Fibroblast of lung (primary cell): ENCODE data around the gene RFX2. TPM values are rescaled to one million over a fixed set of nuclear protein-coding genes. Genes with fewer than 3 reads are reported as not detected.

Source experiments
- DNase-seq, 2 donors: peaks; one replicate each; pipeline versions ENCODE4 v3.0.0 to v3.0.0-alpha.2; 2010; ENCODE audit warnings: low read depth in 2 of 2
- H2AFZ ChIP-seq: 2 replicates; pipeline ENCODE4 v1.5.1; 2012; ENCODE audit warnings: low read length, control low read depth, inconsistent platforms
- H3K27ac ChIP-seq: 2 replicates; pipeline ENCODE4 v1.5.1; 2011; ENCODE audit warnings: low read length, control low read depth; ENCODE audit not compliant: insufficient read depth
- H3K27me3 ChIP-seq: 2 replicates; pipeline ENCODE4 v1.5.1; 2011; ENCODE audit warnings: mild to moderate bottlenecking, low read length; ENCODE audit not compliant: control insufficient read depth, insufficient read depth
- H3K36me3 ChIP-seq: 2 replicates; pipeline ENCODE4 v1.5.1; 2011; ENCODE audit warnings: low read length; ENCODE audit not compliant: control insufficient read depth, insufficient read depth
- H3K4me1 ChIP-seq: 2 replicates; pipeline ENCODE4 v1.5.1; 2011; ENCODE audit warnings: low read length; ENCODE audit not compliant: control insufficient read depth, insufficient read depth; ENCODE audit errors: extremely low read depth
- H3K4me2 ChIP-seq: 2 replicates; pipeline ENCODE4 v1.5.1; 2011; ENCODE audit warnings: low read length, control low read depth; ENCODE audit not compliant: insufficient read depth; ENCODE audit errors: extremely low read depth
- H3K4me3 ChIP-seq, 4 experiments: fragments of 200-600 bp in 1 of 4; sonication (generic) in 1 of 4; replicated peaks in 1 of 4; 2 replicates each; pipeline ENCODE4 v1.5.1; 2011 to 2016; ENCODE audit warnings: low read length in 4 of 4, low read depth in 3 of 4, mild to moderate bottlenecking in 3 of 4, control low read depth in 2 of 4, inconsistent platforms in 1 of 4, mixed read lengths in 1 of 4; ENCODE audit not compliant: insufficient read depth in 1 of 4; ENCODE audit errors: control extremely low read depth in 1 of 4
- H3K79me2 ChIP-seq: 2 replicates; pipeline ENCODE4 v1.5.1; 2012; ENCODE audit warnings: mild to moderate bottlenecking, low read length, inconsistent platforms; ENCODE audit not compliant: control insufficient read depth, insufficient read depth
- H3K9ac ChIP-seq: 2 replicates; pipeline ENCODE4 v1.5.1; 2011; ENCODE audit warnings: mild to moderate bottlenecking, low read length, control low read depth; ENCODE audit not compliant: insufficient read depth
- H3K9me3 ChIP-seq: 2 replicates; pipeline ENCODE4 v1.5.1; 2012; ENCODE audit warnings: low read depth, low read length; ENCODE audit not compliant: control insufficient read depth, insufficient read depth
- H4K20me1 ChIP-seq: 2 replicates; pipeline ENCODE4 v1.5.1; 2011; ENCODE audit warnings: low read length; ENCODE audit not compliant: control insufficient read depth, insufficient read depth; ENCODE audit errors: extremely low read depth
- EZH2 ChIP-seq: IDR thresholded peaks from 2 replicates; pipeline ENCODE4 v1.5.1; 2012; ENCODE audit warnings: low read length, control low read depth, mild to moderate bottlenecking; ENCODE audit errors: missing control alignments
- polyA plus RNA-seq, 2 donors: library from polyadenylated mRNA; depleted of rRNA in 1 of 2; stranded (reverse) in 1 of 2; unstranded in 1 of 2; fragments of >200 nt; gene quantifications; 2 replicates each; pipeline ENCODE4 v1.2.1, GENCODE V29; 2011 to 2012; ENCODE audit warnings: missing spikeins in 1 of 2
- total RNA-seq: library from RNA; depleted of rRNA; stranded (reverse); fragments of >200 nt; gene quantifications from 2 replicates; pipeline ENCODE4 v1.2.1, GENCODE V29; 2014
- TF ChIP-seq, protein P1 (sequence below), 2 donors: IDR thresholded peaks in 1 of 2; conservative IDR thresholded peaks in 1 of 2; 1 replicate in 1 of 2; 2 replicates in 1 of 2; pipeline ENCODE4 v1.5.1; 2011 to 2012; ENCODE audit warnings: low read length in 2 of 2, control low read depth in 1 of 2, inconsistent platforms in 1 of 2, low read depth in 1 of 2, mild to moderate bottlenecking in 1 of 2

The RFX2 gene
- total and polyA plus RNA-seq, 2 donors (not counting 1 experiment from before 2014, with no cell fraction given) = 2.5 to 9.6 TPM

- no peaks in the 10 kb centered on the region for H3K9me3 ChIP-seq
Observed at GRCh38 chr19:6078068-6078467, 32.2 kb downstream of the RFX2 start.

DNA sequence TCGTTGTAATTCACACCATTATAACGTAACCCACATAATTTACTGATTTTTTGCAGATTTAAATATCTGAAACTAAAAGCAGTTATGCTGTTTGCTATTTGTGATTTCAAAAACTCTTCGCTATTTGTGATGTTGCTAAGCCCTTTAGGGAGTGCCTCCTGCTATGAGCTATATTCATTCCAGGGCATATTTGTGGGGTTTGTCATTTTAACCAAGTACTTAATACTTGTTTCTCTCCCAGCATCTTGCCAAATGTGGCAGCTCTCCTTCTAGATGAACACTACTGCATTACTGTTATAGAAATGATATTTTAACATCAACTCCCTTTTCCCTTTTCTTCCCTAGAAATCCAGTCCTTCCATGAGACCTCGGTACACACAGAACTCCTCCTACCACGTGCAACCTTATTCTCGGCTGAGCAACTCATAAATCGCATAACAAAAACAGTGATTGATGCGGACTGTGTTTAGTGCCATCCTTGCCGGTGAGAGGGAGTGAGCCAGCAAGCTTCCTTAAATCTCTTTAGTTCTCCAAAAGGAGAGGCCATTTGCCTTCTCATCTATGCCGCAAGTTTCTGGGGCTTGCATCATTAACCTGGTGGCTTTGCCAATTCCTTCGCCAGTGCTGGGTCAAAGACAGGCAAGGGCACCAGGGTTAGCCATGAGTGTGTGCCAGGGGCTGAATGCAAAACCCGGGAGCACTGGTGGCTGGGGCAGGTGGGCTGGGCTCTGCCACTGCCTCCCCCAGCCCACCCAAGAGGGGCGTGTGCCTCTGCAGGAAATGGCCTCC lies 33.4 kb downstream of the RFX2 start:
- Histone ChIP-seq H3K27ac (peak overlapping the region; percentile 93), H3K9me3 (no peaks in the 10 kb centered on the region), H2AFZ (no peak overlapping the region), H3K79me2 (no peaks in the 10 kb centered on the region), H3K9ac (peak overlapping the region; percentile 43), H4K20me1 (no peaks in the 10 kb centered on the region), H3K27me3 (no peaks in the 10 kb centered on the region), H3K36me3 (peaks cover 1% of the 10 kb centered on the region), H3K4me1 (peaks cover 13% of the 10 kb centered on the region), H3K4me2 (peak overlapping the region; percentile 83), H3K4me3 (peak overlapping the region in 2 of 4 experiments; percentile 3 to 8)
- peak; percentile 91 to 94 for DNase-seq
- TF ChIP-seq, protein P1, sequence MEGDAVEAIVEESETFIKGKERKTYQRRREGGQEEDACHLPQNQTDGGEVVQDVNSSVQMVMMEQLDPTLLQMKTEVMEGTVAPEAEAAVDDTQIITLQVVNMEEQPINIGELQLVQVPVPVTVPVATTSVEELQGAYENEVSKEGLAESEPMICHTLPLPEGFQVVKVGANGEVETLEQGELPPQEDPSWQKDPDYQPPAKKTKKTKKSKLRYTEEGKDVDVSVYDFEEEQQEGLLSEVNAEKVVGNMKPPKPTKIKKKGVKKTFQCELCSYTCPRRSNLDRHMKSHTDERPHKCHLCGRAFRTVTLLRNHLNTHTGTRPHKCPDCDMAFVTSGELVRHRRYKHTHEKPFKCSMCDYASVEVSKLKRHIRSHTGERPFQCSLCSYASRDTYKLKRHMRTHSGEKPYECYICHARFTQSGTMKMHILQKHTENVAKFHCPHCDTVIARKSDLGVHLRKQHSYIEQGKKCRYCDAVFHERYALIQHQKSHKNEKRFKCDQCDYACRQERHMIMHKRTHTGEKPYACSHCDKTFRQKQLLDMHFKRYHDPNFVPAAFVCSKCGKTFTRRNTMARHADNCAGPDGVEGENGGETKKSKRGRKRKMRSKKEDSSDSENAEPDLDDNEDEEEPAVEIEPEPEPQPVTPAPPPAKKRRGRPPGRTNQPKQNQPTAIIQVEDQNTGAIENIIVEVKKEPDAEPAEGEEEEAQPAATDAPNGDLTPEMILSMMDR (conservative IDR thresholded peaks at IDR 0.05 in 1 of 2, IDR thresholded peaks at IDR 0.05 in 1 of 2; ENCODE audit: low read depth in 1 of 2, low read length in 2 of 2) = no peak
- no peak for TF ChIP-seq EZH2

More at GRCh38 chr19:6078068-6078467, 32.2 kb downstream of the RFX2 start:
- no peak for DNase-seq
- TF ChIP-seq EZH2 = no peak
- H3K36me3 ChIP-seq = peaks cover 1% of the 10 kb centered on the region
- H3K27me3 ChIP-seq = no peaks in the 10 kb centered on the region
- H3K4me3 ChIP-seq = no peak overlapping the region
- peaks cover 13% of the 10 kb centered on the region for H3K4me1 ChIP-seq
- no peaks in the 10 kb centered on the region for H3K79me2 ChIP-seq
- no peak overlapping the region for H3K4me2 ChIP-seq
- no peak overlapping the region for H3K9ac ChIP-seq
- no peaks in the 10 kb centered on the region for H4K20me1 ChIP-seq
- H2AFZ ChIP-seq = no peak overlapping the region
- H3K27ac ChIP-seq = no peak overlapping the region

DNA sequence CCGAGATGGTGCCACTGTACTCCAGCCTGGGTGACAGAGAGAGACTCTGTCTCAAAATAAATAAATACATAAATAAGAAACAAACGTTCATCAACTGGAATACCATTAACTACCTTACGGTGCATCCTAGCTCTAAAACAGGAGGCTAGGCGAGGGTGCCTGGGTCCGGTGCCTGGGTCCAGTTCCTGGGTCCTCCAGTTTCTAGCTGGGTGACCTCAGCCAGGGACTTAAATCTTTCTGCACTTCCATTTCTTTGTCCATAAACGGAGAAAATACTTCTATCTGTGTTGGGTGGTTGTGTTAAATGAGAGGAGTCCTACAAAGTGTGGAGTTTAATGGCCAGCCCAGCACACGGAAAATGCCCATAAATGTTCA lies 34.0 kb downstream of the RFX2 start:
- H3K27me3 ChIP-seq = no peaks in the 10 kb centered on the region
- peaks cover 13% of the 10 kb centered on the region for H3K4me1 ChIP-seq
- H2AFZ ChIP-seq = no peak overlapping the region
- no peaks in the 10 kb centered on the region for H4K20me1 ChIP-seq
- TF ChIP-seq, protein P1 (conservative IDR thresholded peaks at IDR 0.05 in 1 of 2, IDR thresholded peaks at IDR 0.05 in 1 of 2; ENCODE audit: low read depth in 1 of 2, low read length in 2 of 2) = no peak
- TF ChIP-seq EZH2 = no peak
- peaks cover 1% of the 10 kb centered on the region for H3K36me3 ChIP-seq
- peak overlapping the region; percentile 45 for H3K9ac ChIP-seq
- no peak for DNase-seq
- peak overlapping the region; percentile 93 for H3K27ac ChIP-seq
- no peaks in the 10 kb centered on the region for H3K79me2 ChIP-seq
- no peak overlapping the region for H3K4me3 ChIP-seq
- no peaks in the 10 kb centered on the region for H3K9me3 ChIP-seq
- peak overlapping the region; percentile 61 for H3K4me2 ChIP-seq
